Ovary (tissue), 9 donors: ENCODE results near the gene FBXW8. TPM values are rescaled to one million over a fixed set of nuclear protein-coding genes. Genes with fewer than 3 reads are reported as not detected.

Source experiments
- DNase-seq, 5 donors: peaks; one replicate each; pipeline ENCODE4 v3.0.0-alpha.2; 2019 to 2020
- H3K27ac ChIP-seq, 2 donors: fragments of 200-600 bp; one replicate each; pipeline versions ENCODE4 v1.5.1 to v1.8.0; 2019 to 2022
- H3K27me3 ChIP-seq: fragments of 200-600 bp; one replicate; pipeline ENCODE4 v1.8.0; 2022
- H3K36me3 ChIP-seq: fragments of 200-600 bp; sonication (generic); one replicate; pipeline ENCODE4 v1.5.1; 2019
- H3K4me1 ChIP-seq: one replicate; pipeline ENCODE4 v1.8.1; 2013; ENCODE audit warnings: mild to moderate bottlenecking, moderate library complexity; ENCODE audit not compliant: insufficient read depth
- H3K4me3 ChIP-seq: fragments of 200-600 bp; sonication (generic); one replicate; pipeline ENCODE4 v1.5.1; 2017
- H3K9me3 ChIP-seq, 2 donors: fragments of 200-600 bp in 1 of 2; sonication (generic) in 1 of 2; one replicate each; pipeline versions ENCODE4 v1.5.1 to v1.8.1; 2013 to 2019; ENCODE audit warnings: mild to moderate bottlenecking in 1 of 2, moderate library complexity in 1 of 2
- CTCF ChIP-seq, 3 donors: fragments of 450-650 bp in 2 of 3; fragments of 200-600 bp in 1 of 3; IDR thresholded peaks; one replicate each; pipeline versions ENCODE4 v1.5.1 to v1.8.0; 2016 to 2022; ENCODE audit warnings: antibody characterized with exemption in 3 of 3, mild to moderate bottlenecking in 1 of 3
- EP300 ChIP-seq: sonication (generic); formaldehyde crosslinking; IDR thresholded peaks from one replicate; pipeline ENCODE4 v1.6.1; 2017; ENCODE audit warnings: antibody characterized with exemption
- POLR2A ChIP-seq: fragments of 450-650 bp; IDR thresholded peaks from one replicate; pipeline ENCODE4 v1.6.1; 2017; ENCODE audit warnings: antibody characterized with exemption, mild to moderate bottlenecking, moderate library complexity
- WGBS, 3 donors: extraction: QIAGEN DNeasy Blood & Tissue Kit in 1 of 3; methylation state at CpG; one replicate each; pipeline versions ENCODE4 v1.1.5 to v1.1.7; 2013 to 2017; 5-methylcytosine and 5-hydroxymethylcytosine counted together
- intact Hi-C, 4 donors: fragments of 100-400 bp; cut with DNase I; formaldehyde crosslinking; loops; one replicate each; pipeline versions ENCODE4 v1.11.0 to v1.15.1; 2022 to 2023
- polyA plus RNA-seq, 2 donors: library from polyadenylated mRNA; stranded (reverse); fragments of 200-250 nt in 1 of 2; fragments of 350-450 nt in 1 of 2; fragmentation: Illumina TruSeq in 1 of 2; extraction: RNeasy Lipid Tissue Mini Kit (QIAGEN cat#74804) in 1 of 2; gene quantifications; one replicate each; pipeline ENCODE4 v1.2.3, GENCODE V29; 2013 to 2014
- total RNA-seq, 7 donors: library from RNA; depleted of rRNA in 2 of 7; stranded (reverse); fragments of >200 nt in 2 of 7; fragmentation: NEBNext Ultra II Directional in 3 of 7; extraction: Animal tissue kit (Norgen Biotek cat#: 25700) in 3 of 7; gene quantifications; one replicate each; pipeline versions ENCODE4 v1.1.0 to v1.2.4, GENCODE V29; 2016 to 2023
- donor health status: DM: no; HTN: no; CAD: no; lungs with moderate emphysema.
- donor health status: DM: no; HTN: no; CAD: no.
- donor health status: Bipolar disorder and iron deficiency.
- donor health status: DM: yes; HTN: yes; CAD: no.
- donor health status: DM: no; HTN: no; CAD: no.
- donor health status: DM: yes; HTN: yes; CAD: no.

Gene FBXW8
- total and polyA plus RNA-seq, 9 donors = 7.4 to 23.1 (median 16.6) TPM

- H3K36me3 ChIP-seq = no peaks in the 10 kb centered on the region
- no peaks in the 10 kb centered on the region for H3K27me3 ChIP-seq
- DNase-seq = no peak
- no peaks in the 10 kb centered on the region for H3K9me3 ChIP-seq
- peaks cover 3% of the 10 kb centered on the region for H3K4me1 ChIP-seq
- intact Hi-C loops = no loop called here
- H3K4me3 ChIP-seq = no peak overlapping the region
- TF ChIP-seq POLR2A = no peak
- TF ChIP-seq EP300 = no peak
- TF ChIP-seq CTCF (IDR thresholded peaks at IDR 0.05) = no peak
- no peak overlapping the region for H3K27ac ChIP-seq
- 76 to 85% (median 76%) methylated on average over 5 of the region's 5 CpGs for WGBS, 3 donors
Observed at GRCh38 chr12:116924558-116925453, 14.1 kb downstream of the FBXW8 start.

GRCh38 chr12:116926283-116927243, 15.8 kb downstream of the FBXW8 start:
- Histone ChIP-seq H3K36me3 (no peaks in the 10 kb centered on the region), H3K27ac (no peak overlapping the region), H3K4me3 (no peak overlapping the region), H3K4me1 (peaks cover 3% of the 10 kb centered on the region), H3K9me3 (no peaks in the 10 kb centered on the region), H3K27me3 (no peaks in the 10 kb centered on the region)
- intact Hi-C loops = no loop called here
- TF ChIP-seq EP300 = no peak
- TF ChIP-seq CTCF (IDR thresholded peaks at IDR 0.05) = no peak
- TF ChIP-seq POLR2A = no peak
- DNase-seq = no peak
- 38 to 49% (median 42%) methylated on average over 8 of the region's 8 CpGs for WGBS, 3 donors

GRCh38 chr12:116927244-116927940, 16.6 kb downstream of the FBXW8 start:
- Histone ChIP-seq H3K27me3 (no peaks in the 10 kb centered on the region), H3K36me3 (no peaks in the 10 kb centered on the region), H3K4me1 (peaks cover 3% of the 10 kb centered on the region), H3K4me3 (no peak overlapping the region), H3K9me3 (no peaks in the 10 kb centered on the region), H3K27ac (no peak overlapping the region)
- intact Hi-C loops = no loop called here
- DNase-seq = no peak
- WGBS, 3 donors = 78 to 81% (median 80%) methylated on average over 9 of the region's 9 CpGs
- no peak for TF ChIP-seq EP300
- TF ChIP-seq POLR2A = no peak
- no peak for TF ChIP-seq CTCF (IDR thresholded peaks at IDR 0.05)

GRCh38 chr12:116928504-116928903, 17.8 kb downstream of the FBXW8 start:
- no peaks in the 10 kb centered on the region for H3K27me3 ChIP-seq
- DNase-seq = no peak
- no peaks in the 10 kb centered on the region for H3K36me3 ChIP-seq
- H3K27ac ChIP-seq = no peak overlapping the region
- no peak overlapping the region for H3K4me3 ChIP-seq
- intact Hi-C loops = no loop called here
- no peaks in the 10 kb centered on the region for H3K9me3 ChIP-seq
- H3K4me1 ChIP-seq = peaks cover 6% of the 10 kb centered on the region
- TF ChIP-seq CTCF (IDR thresholded peaks at IDR 0.05) (no peak), POLR2A (no peak), EP300 (no peak)
- WGBS, 3 donors = 92 to 97% (median 94%) methylated on average over 5 of the region's 5 CpGs
